SK-N-SH (cell line): ENCODE measurements around the gene ILK.

Source experiments
- CTCF ChIP-seq: fragments of 200-600 bp; sonication (generic); IDR thresholded peaks from 2 replicates; pipeline ENCODE4 v1.6.1; 2017; ENCODE audit warnings: antibody characterized with exemption, mild to moderate bottlenecking, moderate library complexity
- GATA2 ChIP-seq: sonication (generic); formaldehyde crosslinking; IDR thresholded peaks from 2 replicates; pipeline ENCODE4 v1.5.0; 2020; ENCODE audit warnings: mild to moderate bottlenecking, missing genetic modification reagents
- POLR2AphosphoS5 ChIP-seq: IDR thresholded peaks from 2 replicates; pipeline ENCODE4 v1.6.1; 2012; ENCODE audit warnings: low read depth, low read length
- SIN3A ChIP-seq: IDR thresholded peaks from 2 replicates; pipeline ENCODE4 v1.6.1; 2012; ENCODE audit warnings: low read depth, mild to moderate bottlenecking, low read length, moderate library complexity, borderline replicate concordance

DNA sequence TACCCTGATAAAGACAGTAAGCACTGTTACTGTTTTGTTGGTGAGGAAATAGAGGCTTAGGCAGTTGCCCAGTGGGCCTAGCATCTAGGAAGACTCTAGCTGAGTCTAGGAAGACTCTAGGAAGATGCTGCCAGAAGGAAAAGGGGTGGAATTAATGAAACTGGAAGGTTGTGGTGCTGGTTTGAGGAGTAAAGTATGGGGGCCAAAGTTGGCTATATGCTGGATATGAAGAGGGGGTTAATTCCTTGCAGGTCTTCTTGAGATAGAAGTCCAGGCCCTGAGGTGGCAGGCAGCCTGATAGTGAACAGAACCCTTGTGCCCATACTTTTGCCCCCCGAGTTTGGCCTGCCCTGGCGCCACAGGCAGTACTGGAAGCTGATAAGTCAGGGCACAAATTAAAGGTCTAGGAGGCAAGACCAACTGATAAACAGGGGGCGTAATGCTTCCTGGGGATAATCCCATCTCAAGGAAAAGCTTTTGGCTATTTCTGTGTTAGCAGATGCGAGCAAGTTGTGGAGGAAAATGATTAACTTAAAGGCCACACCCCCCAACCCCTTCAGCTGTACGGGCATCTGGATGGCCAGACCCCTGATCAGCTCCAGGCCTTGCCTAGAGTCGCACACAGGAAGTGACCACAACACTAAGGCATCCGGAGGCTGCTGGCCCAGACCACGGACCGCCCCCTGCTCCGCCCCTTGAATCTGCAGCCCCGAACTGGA lies 3.1 kb downstream of the ILK start:
- TF ChIP-seq CTCF (peak; percentile 14; the same call in 1 of the 2 replicates), GATA2 (CRISPR knock-in tag) (no peak), SIN3A (peak; percentile 54; the same call in 1 of the 2 replicates), POLR2AphosphoS5 (peak; percentile 77)
